Measurements from ENCODE around the gene KCNMB4.

The KCNMB4 gene

DNA sequence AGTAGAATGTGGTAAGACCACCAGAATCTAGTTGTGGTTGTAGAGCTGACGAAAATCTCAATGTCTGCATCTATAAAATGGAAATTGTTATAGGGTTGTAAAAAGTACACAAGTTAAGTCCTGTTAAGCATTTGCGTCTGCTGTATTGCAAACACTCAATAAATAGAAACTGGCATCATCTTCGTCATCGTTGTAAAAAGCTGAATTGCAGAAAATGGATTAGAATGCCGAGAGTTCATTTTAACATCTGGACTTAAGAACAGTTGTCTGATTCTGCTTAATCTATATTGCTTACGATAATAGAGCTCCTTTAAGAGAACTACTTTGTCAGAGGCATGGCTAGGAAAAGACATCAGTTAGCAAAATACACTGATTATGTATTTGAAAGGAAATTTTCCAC, 33.2 kb downstream of the KCNMB4 start:
- Histone ChIP-seq H3K27ac (replicated peaks) (no peak overlapping the region), H3K4me3 (replicated peaks; ENCODE audit: insufficient read depth, low read length) (no peak overlapping the region), H3K27me3 (ENCODE audit: insufficient read depth, poor library complexity, severe bottlenecking) (no peaks in the 10 kb centered on the region)
- DNase-seq (ENCODE audit: low read depth in 1 of 2, low spot score in 1 of 2): no peak
- TF ChIP-seq SPI1 (IDR thresholded peaks at IDR 0.05; ENCODE audit: borderline replicate concordance, low read depth) (no peak), POLR2AphosphoS5 (IDR thresholded peaks at IDR 0.05; ENCODE audit: low read depth) (no peak), GABPA (IDR thresholded peaks at IDR 0.05; ENCODE audit: low read depth) (no peak)
- TF ChIP-seq, protein P1, sequence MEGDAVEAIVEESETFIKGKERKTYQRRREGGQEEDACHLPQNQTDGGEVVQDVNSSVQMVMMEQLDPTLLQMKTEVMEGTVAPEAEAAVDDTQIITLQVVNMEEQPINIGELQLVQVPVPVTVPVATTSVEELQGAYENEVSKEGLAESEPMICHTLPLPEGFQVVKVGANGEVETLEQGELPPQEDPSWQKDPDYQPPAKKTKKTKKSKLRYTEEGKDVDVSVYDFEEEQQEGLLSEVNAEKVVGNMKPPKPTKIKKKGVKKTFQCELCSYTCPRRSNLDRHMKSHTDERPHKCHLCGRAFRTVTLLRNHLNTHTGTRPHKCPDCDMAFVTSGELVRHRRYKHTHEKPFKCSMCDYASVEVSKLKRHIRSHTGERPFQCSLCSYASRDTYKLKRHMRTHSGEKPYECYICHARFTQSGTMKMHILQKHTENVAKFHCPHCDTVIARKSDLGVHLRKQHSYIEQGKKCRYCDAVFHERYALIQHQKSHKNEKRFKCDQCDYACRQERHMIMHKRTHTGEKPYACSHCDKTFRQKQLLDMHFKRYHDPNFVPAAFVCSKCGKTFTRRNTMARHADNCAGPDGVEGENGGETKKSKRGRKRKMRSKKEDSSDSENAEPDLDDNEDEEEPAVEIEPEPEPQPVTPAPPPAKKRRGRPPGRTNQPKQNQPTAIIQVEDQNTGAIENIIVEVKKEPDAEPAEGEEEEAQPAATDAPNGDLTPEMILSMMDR (IDR thresholded peaks at IDR 0.05; ENCODE audit: insufficient read depth, low read length): no peak
- TF ChIP-seq, protein P2, sequence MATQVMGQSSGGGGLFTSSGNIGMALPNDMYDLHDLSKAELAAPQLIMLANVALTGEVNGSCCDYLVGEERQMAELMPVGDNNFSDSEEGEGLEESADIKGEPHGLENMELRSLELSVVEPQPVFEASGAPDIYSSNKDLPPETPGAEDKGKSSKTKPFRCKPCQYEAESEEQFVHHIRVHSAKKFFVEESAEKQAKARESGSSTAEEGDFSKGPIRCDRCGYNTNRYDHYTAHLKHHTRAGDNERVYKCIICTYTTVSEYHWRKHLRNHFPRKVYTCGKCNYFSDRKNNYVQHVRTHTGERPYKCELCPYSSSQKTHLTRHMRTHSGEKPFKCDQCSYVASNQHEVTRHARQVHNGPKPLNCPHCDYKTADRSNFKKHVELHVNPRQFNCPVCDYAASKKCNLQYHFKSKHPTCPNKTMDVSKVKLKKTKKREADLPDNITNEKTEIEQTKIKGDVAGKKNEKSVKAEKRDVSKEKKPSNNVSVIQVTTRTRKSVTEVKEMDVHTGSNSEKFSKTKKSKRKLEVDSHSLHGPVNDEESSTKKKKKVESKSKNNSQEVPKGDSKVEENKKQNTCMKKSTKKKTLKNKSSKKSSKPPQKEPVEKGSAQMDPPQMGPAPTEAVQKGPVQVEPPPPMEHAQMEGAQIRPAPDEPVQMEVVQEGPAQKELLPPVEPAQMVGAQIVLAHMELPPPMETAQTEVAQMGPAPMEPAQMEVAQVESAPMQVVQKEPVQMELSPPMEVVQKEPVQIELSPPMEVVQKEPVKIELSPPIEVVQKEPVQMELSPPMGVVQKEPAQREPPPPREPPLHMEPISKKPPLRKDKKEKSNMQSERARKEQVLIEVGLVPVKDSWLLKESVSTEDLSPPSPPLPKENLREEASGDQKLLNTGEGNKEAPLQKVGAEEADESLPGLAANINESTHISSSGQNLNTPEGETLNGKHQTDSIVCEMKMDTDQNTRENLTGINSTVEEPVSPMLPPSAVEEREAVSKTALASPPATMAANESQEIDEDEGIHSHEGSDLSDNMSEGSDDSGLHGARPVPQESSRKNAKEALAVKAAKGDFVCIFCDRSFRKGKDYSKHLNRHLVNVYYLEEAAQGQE (IDR thresholded peaks at IDR 0.05; ENCODE audit: insufficient replicate concordance, low read depth): no peak

DNA sequence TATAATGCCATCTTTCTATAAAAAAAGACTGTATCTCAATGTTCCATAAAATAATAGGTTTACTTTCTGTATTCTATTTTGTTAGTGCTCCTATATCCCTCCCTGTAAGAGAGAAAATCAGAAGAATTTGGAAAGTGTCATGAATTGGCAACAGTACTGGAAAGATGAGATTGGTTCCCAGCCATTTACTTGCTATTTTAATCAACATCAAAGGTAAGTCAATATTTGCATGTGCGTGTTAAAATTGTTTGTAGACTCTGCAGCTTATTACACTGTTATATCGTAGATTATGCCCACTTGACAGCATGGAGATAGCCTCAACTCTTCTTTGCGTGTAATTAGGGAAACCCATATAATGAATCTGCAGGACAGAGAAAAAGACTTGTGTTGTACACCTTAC, 34.0 kb downstream of the KCNMB4 start:
- DNase-seq (ENCODE audit: low read depth in 1 of 2, low spot score in 1 of 2): no peak
- no peak overlapping the region for H3K27ac ChIP-seq (replicated peaks)
- TF ChIP-seq, protein P2 (IDR thresholded peaks at IDR 0.05; ENCODE audit: insufficient replicate concordance, low read depth): no peak
- TF ChIP-seq, protein P1 (IDR thresholded peaks at IDR 0.05; ENCODE audit: insufficient read depth, low read length): no peak
- no peak for TF ChIP-seq POLR2AphosphoS5 (IDR thresholded peaks at IDR 0.05; ENCODE audit: low read depth)
- no peak for TF ChIP-seq GABPA (IDR thresholded peaks at IDR 0.05; ENCODE audit: low read depth)
- no peak for TF ChIP-seq SPI1 (IDR thresholded peaks at IDR 0.05; ENCODE audit: borderline replicate concordance, low read depth)

GRCh38 chr12:70402597-70402996, 36.5 kb downstream of the KCNMB4 start:
- no peak overlapping the region for H3K27ac ChIP-seq (replicated peaks)
- TF ChIP-seq, protein P2 (IDR thresholded peaks at IDR 0.05; ENCODE audit: insufficient replicate concordance, low read depth): no peak
- TF ChIP-seq POLR2AphosphoS5 (IDR thresholded peaks at IDR 0.05; ENCODE audit: low read depth): no peak
- no peak for TF ChIP-seq GABPA (IDR thresholded peaks at IDR 0.05; ENCODE audit: low read depth)
- TF ChIP-seq SPI1 (IDR thresholded peaks at IDR 0.05; ENCODE audit: borderline replicate concordance, low read depth): no peak
- TF ChIP-seq, protein P1 (IDR thresholded peaks at IDR 0.05; ENCODE audit: insufficient read depth, low read length): no peak
- no peak overlapping the region for H3K4me3 ChIP-seq (replicated peaks; ENCODE audit: insufficient read depth, low read length)
- no peak for DNase-seq (ENCODE audit: low read depth in 1 of 2, low spot score in 1 of 2)
- H3K27me3 ChIP-seq (ENCODE audit: insufficient read depth, poor library complexity, severe bottlenecking): no peaks in the 10 kb centered on the region

More for the DNA sequence above, 34.0 kb downstream of the KCNMB4 start:
- Histone ChIP-seq H3K27me3 (ENCODE audit: insufficient read depth, poor library complexity, severe bottlenecking) (no peaks in the 10 kb centered on the region), H3K4me3 (replicated peaks; ENCODE audit: insufficient read depth, low read length) (no peak overlapping the region)

All from HL-60 (cell line).